ENCODE results near the gene PTPRQ.
"Not testable (repeated sequence)": the region's sequence is repeated elsewhere in the genome, so short reads cannot be mapped to it uniquely, and the experiment has no call there.

Gene PTPRQ

DNA sequence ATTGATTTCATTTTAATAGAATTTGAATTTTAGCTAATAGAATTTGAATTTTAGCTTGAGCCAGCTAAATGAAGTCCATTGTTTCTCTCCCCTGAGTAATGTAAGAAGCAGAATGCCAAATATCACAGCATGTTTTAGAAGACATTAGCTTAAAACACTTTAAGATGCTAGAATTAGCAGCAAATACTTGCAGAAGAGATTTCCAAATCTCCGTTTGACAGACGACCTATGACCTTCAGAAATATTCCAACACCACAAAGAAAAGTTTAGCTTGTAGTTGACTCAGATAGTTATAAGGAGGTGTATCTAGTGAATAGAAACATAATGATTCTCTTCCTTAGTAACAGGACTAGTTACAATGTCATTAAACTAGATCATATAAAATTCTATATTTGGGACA, 211.7 kb downstream of the PTPRQ start:
- TF ChIP-seq, protein P1, sequence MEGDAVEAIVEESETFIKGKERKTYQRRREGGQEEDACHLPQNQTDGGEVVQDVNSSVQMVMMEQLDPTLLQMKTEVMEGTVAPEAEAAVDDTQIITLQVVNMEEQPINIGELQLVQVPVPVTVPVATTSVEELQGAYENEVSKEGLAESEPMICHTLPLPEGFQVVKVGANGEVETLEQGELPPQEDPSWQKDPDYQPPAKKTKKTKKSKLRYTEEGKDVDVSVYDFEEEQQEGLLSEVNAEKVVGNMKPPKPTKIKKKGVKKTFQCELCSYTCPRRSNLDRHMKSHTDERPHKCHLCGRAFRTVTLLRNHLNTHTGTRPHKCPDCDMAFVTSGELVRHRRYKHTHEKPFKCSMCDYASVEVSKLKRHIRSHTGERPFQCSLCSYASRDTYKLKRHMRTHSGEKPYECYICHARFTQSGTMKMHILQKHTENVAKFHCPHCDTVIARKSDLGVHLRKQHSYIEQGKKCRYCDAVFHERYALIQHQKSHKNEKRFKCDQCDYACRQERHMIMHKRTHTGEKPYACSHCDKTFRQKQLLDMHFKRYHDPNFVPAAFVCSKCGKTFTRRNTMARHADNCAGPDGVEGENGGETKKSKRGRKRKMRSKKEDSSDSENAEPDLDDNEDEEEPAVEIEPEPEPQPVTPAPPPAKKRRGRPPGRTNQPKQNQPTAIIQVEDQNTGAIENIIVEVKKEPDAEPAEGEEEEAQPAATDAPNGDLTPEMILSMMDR (IDR thresholded peaks at IDR 0.05; ENCODE audit: insufficient read depth, low read depth, low read length, missing control alignments), result no peak
- H3K4me3 ChIP-seq (ENCODE audit: low read length), result no peak overlapping the region
- no peak for DNase-seq (ENCODE audit: low read depth)

DNA sequence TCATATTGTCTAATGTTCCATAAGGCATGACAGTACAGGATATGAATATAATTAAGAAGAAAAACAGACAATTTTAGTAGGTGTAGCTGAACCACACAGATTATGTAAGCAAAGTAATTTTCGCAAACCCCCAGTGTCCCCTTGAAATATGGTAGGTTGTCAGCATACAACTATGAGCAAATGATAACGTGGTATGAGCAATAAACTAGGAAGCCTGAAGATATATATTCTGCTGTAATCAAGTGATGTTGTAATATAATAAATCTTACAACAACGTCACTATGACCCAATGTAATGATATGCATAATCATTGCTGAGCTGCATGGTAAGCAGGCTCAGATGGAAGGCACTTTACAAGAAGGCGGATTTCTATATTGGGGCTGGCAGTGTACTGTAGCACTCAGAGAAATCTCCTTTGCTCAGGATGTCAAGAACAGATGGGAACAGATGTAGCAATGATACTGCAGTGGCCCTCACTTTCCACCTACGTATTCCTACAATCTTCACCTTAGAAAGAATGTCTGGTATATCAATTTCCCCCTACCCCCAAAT, 215.6 kb downstream of the PTPRQ start:
- no peak for DNase-seq (ENCODE audit: low read depth)
- H3K4me3 ChIP-seq (ENCODE audit: low read length), result no peak overlapping the region
- TF ChIP-seq, protein P1 (IDR thresholded peaks at IDR 0.05; ENCODE audit: insufficient read depth, low read depth, low read length, missing control alignments), result no peak

DNA sequence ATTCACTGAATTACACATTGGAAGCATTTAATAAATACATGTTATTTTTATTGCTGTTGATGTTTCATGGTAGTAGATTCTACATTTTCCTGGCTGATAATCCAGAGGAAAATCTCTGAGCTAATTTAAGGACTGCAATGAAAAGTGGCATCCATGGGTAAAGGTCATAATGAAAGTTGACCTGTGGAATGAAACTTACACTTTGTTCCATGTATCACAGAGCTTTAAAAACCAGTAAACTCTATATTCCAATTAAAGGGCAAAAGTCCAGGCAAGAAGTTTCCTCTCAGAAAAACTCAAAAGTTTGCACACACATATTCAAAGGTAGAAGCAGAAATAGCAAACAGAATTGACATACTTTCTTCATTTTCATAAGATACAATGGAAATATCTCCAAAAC, 218.6 kb downstream of the PTPRQ start:
- no peak for DNase-seq (ENCODE audit: low read depth)
- TF ChIP-seq, protein P1 (IDR thresholded peaks at IDR 0.05; ENCODE audit: insufficient read depth, low read depth, low read length, missing control alignments), result no peak
- no peak overlapping the region for H3K4me3 ChIP-seq (ENCODE audit: low read length)

DNA sequence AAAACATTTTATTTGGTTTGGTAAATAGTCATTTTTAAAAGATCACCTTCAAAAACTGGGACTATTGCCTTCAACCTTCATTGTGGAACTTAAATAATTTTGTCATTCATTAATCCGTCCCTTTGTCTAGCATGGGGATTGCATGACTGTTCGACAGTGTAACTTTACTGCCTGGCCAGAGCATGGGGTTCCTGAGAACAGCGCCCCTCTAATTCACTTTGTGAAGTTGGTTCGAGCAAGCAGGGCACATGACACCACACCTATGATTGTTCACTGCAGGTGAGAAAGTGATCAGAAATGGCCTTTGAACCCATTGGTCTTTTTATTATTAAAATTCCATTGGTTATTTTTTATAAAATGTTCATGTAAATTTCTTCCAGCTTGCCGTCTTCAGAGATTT, 226.2 kb downstream of the PTPRQ start:
- no peak overlapping the region for H3K4me3 ChIP-seq (ENCODE audit: low read length)
- TF ChIP-seq, protein P1 (IDR thresholded peaks at IDR 0.05; ENCODE audit: insufficient read depth, low read depth, low read length, missing control alignments), result no peak
- no peak for DNase-seq (ENCODE audit: low read depth)

DNA sequence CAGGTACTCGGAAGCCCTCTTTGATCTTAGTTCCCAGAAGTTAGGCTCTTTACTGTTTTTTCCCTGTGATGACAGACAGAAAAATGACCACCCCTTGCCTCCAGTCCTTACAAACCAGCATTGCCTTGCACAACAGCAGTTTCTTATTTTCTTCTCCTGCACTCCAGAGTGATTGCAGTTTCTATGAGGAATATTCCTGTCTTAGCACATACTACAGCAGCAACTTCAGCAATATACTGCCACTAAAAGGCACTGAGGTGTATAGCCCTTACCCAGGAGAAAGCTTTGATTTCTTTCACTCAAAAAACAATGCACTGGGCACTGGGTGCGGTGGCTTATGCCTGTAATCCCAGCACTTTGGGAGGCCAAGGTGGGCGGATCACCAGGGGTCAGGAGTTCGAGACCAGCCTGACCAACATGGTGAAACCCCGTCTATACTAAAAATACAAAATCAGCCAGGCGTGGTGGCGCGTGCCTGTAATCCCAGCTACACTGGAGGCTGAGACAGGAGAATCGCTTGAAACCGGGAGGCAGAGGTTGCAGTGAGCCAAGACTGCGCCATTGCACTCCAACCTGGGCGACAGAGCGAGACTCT, 232.1 kb downstream of the PTPRQ start:
- not testable (repeated sequence) for DNase-seq (ENCODE audit: low read depth); H3K4me3 ChIP-seq (ENCODE audit: low read length)

DNA sequence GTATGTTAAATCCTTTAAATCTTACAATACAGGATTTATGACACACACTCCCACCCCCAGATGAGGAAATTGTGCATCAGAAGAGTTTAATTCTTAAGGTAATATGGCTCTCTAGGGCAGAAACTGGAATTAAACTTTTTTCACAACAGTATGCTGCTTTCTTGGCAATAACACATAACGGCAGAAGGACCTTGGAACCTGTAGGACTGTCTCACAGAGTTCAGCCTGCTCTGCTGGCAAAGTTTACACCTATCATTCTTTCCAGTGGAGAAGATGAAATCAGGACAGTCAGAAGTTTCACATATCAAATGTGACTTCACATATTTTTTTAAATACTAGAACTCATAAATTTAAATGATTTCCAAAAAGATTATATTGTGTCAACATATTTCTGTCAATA, 232.8 kb downstream of the PTPRQ start:
- H3K4me3 ChIP-seq (ENCODE audit: low read length), result no peak overlapping the region
- TF ChIP-seq, protein P1 (IDR thresholded peaks at IDR 0.05; ENCODE audit: insufficient read depth, low read depth, low read length, missing control alignments), result no peak
- no peak for DNase-seq (ENCODE audit: low read depth)

DNA sequence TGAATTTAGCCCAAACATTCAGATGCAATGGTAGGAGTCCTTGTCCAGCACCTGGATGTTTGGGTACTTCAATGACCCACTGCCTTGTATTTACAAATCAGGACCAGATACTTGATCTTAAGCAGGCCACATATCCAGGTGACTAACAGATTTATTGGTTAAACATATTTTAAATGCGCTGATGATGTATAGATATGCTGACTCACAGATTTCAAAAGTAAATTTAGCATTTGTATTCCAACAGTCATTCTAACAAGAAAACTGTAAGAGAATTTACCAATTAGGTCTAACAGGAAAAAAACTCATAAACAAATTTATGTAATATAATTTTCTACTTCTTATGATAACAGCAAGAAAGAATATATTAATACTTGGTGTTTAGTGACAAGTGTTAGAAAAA, 234.0 kb downstream of the PTPRQ start:
- TF ChIP-seq, protein P1 (IDR thresholded peaks at IDR 0.05; ENCODE audit: insufficient read depth, low read depth, low read length, missing control alignments), result no peak
- DNase-seq (ENCODE audit: low read depth), result no peak

More for the DNA sequence above, 234.0 kb downstream of the PTPRQ start:
- H3K4me3 ChIP-seq (ENCODE audit: low read length), result no peak overlapping the region
